OCI-LY3 (cell line): ENCODE data around the gene FLNB.

Source experiments
- H2AFZ ChIP-seq: fragments of 200-600, 300-600 bp; shearing (Covaris generic); 2 replicates; pipeline ENCODE4 v1.6.0; 2014; ENCODE audit warnings: antibody characterized with exemption, low read depth, low read length
- H3K27ac ChIP-seq: fragments of 200-600, 300-600 bp; sonication (generic); 2 replicates; pipeline ENCODE4 v1.5.1; 2014; ENCODE audit warnings: mild to moderate bottlenecking, low read length, moderate library complexity, mixed read lengths
- H3K27me3 ChIP-seq: fragments of 200-600, 300-600 bp; sonication (generic); 2 replicates; pipeline ENCODE4 v1.6.1; 2014; ENCODE audit warnings: low read depth, low read length, mixed read lengths
- H3K36me3 ChIP-seq: fragments of 200-600, 300-600 bp; sonication (generic); replicated peaks from 2 replicates; pipeline ENCODE3; 2014; ENCODE audit warnings: low read depth, low read length, mixed read lengths
- H3K4me1 ChIP-seq: fragments of 300-600, 200-600 bp; sonication (generic); 2 replicates; pipeline ENCODE4 v1.6.1; 2014; ENCODE audit warnings: low read length, mixed read lengths
- H3K4me2 ChIP-seq: fragments of 200-600, 300-600 bp; sonication (generic); 2 replicates; pipeline ENCODE4 v1.6.1; 2014; ENCODE audit warnings: low read length, mixed read lengths
- H3K4me3 ChIP-seq: fragments of 300-600, 200-600 bp; sonication (generic); 2 replicates; pipeline ENCODE4 v1.5.1; 2014; ENCODE audit warnings: antibody characterized with exemption, mild to moderate bottlenecking, low read length, moderate library complexity
- H3K79me2 ChIP-seq: fragments of 300-600, 200-600 bp; shearing (Covaris generic); 2 replicates; pipeline ENCODE4 v1.6.1; 2014; ENCODE audit warnings: mild to moderate bottlenecking, low read length, mixed read lengths
- H3K9ac ChIP-seq: fragments of 300-600, 200-600 bp; shearing (Covaris generic); 2 replicates; pipeline ENCODE4 v1.6.0; 2014; ENCODE audit warnings: mild to moderate bottlenecking, low read length, moderate library complexity
- H3K9me3 ChIP-seq: fragments of 200-600, 300-600 bp; shearing (Covaris generic); 2 replicates; pipeline ENCODE4 v1.6.1; 2014; ENCODE audit warnings: low read length, mixed read lengths; ENCODE audit not compliant: insufficient read depth
- H4K20me1 ChIP-seq: fragments of 200-600, 300-600 bp; sonication (generic); 2 replicates; pipeline ENCODE4 v1.6.1; 2016; ENCODE audit warnings: low read length, mixed read lengths; ENCODE audit not compliant: insufficient read depth
- EZH2phosphoT487 ChIP-seq: fragments of 200-600 bp; shearing (Covaris generic); IDR thresholded peaks from 2 replicates; pipeline ENCODE4 v1.6.1; 2018; ENCODE audit warnings: antibody characterized with exemption, mixed run types, low read depth
- TF ChIP-seq, protein P1 (sequence below): fragments of 200-600, 300-600 bp; sonication (generic); IDR thresholded peaks from 2 replicates; pipeline ENCODE4 v1.5.1; 2014; ENCODE audit warnings: antibody characterized with exemption, low read length, low read depth

Gene FLNB

DNA sequence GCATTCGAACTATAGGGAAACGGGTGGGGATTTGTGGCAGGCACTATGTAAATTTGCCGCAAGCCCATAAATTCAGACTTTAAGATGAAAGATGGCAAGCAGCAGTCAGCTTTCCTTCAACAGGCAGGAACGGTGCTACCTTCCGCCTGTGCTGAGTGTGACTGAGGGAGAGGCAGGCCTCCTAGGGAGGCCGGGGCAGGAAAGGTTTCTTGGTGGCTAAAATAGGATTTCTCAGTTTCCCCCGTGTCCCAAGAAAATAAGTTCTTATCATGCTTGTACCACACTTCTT, 12.5 kb downstream of the FLNB start:
- Histone ChIP-seq H3K27me3 (no peaks in the 10 kb centered on the region), H3K9ac (no peak overlapping the region), H3K4me3 (no peak overlapping the region), H2AFZ (no peak overlapping the region), H3K4me1 (peaks cover 5% of the 10 kb centered on the region), H3K79me2 (no peaks in the 10 kb centered on the region), H3K4me2 (no peak overlapping the region), H3K36me3 (no peaks in the 10 kb centered on the region), H3K27ac (no peak overlapping the region), H4K20me1 (peaks cover 7% of the 10 kb centered on the region; the same call in 1 of the 2 replicates), H3K9me3 (no peaks in the 10 kb centered on the region)
- TF ChIP-seq, protein P1, sequence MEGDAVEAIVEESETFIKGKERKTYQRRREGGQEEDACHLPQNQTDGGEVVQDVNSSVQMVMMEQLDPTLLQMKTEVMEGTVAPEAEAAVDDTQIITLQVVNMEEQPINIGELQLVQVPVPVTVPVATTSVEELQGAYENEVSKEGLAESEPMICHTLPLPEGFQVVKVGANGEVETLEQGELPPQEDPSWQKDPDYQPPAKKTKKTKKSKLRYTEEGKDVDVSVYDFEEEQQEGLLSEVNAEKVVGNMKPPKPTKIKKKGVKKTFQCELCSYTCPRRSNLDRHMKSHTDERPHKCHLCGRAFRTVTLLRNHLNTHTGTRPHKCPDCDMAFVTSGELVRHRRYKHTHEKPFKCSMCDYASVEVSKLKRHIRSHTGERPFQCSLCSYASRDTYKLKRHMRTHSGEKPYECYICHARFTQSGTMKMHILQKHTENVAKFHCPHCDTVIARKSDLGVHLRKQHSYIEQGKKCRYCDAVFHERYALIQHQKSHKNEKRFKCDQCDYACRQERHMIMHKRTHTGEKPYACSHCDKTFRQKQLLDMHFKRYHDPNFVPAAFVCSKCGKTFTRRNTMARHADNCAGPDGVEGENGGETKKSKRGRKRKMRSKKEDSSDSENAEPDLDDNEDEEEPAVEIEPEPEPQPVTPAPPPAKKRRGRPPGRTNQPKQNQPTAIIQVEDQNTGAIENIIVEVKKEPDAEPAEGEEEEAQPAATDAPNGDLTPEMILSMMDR, result no peak
- no peak for TF ChIP-seq EZH2phosphoT487

DNA sequence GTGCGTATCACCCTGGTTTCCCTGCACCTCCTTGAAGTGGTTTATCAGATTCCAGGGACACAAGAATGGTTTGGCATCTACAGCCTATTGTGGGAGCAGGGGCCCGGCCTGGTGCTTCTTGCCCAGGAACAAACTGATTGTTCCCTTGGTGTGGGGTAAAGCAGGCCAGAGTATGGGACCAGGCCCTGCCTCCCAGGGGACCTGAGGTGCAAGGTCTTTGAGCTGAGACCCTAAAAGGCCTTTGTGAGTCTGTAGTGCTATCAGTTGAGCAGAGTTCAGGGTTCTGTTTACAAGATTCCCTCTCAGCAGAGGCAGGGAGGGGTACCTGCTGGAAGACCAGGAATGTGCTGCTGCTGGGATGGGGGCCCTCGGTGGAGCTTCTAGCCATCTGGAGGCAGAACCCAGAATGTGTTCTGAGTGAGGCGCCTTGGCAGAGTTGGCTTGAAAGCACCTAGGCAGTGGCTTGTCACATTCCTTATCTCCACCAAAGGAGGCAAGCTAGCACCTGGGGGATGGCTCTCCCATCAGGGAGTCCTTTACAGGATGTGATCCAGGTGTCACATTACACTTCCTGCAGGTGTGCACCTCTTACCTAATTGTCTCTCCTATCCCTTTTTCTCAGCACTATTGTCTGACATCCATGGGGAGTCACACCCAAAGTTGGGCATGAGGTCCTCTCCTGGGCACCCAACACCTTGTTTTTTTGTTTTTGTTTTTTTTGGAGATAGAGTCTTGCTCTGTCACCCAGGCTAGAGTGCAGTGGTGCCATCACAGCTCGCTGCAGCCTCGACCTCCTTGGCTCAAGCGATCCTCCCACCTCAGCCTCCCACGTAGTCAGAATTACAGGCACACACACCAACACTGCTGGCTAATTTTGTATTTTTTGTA, 13.1 kb downstream of the FLNB start:
- H3K4me3 ChIP-seq, result no peak overlapping the region
- no peaks in the 10 kb centered on the region for H3K9me3 ChIP-seq
- TF ChIP-seq, protein P1, result no peak
- TF ChIP-seq EZH2phosphoT487, result no peak
- no peak overlapping the region for H3K4me2 ChIP-seq
- no peaks in the 10 kb centered on the region for H3K27me3 ChIP-seq
- H2AFZ ChIP-seq, result no peak overlapping the region
- no peak overlapping the region for H3K27ac ChIP-seq
- peaks cover 5% of the 10 kb centered on the region for H3K4me1 ChIP-seq
- H3K9ac ChIP-seq, result no peak overlapping the region
- no peaks in the 10 kb centered on the region for H3K36me3 ChIP-seq
- H3K79me2 ChIP-seq, result no peaks in the 10 kb centered on the region
- peaks cover 7% of the 10 kb centered on the region; the same call in 1 of the 2 replicates for H4K20me1 ChIP-seq

- Histone ChIP-seq H2AFZ (no peak overlapping the region), H3K4me3 (no peak overlapping the region), H3K9ac (no peak overlapping the region), H3K9me3 (no peaks in the 10 kb centered on the region), H3K36me3 (no peaks in the 10 kb centered on the region), H3K4me1 (peaks cover 5% of the 10 kb centered on the region), H3K27me3 (no peaks in the 10 kb centered on the region), H3K79me2 (no peaks in the 10 kb centered on the region), H3K4me2 (no peak overlapping the region), H3K27ac (no peak overlapping the region), H4K20me1 (peaks cover 7% of the 10 kb centered on the region; the same call in 1 of the 2 replicates)
- TF ChIP-seq EZH2phosphoT487, result no peak
Measured at GRCh38 chr3:58021962-58022361, 13.7 kb downstream of the FLNB start.

- no peaks in the 10 kb centered on the region for H3K36me3 ChIP-seq
- TF ChIP-seq EZH2phosphoT487, result no peak
- TF ChIP-seq, protein P1, result no peak
- no peaks in the 10 kb centered on the region for H3K27me3 ChIP-seq
- no peak overlapping the region for H3K4me3 ChIP-seq
- H3K27ac ChIP-seq, result no peak overlapping the region
- peaks cover 5% of the 10 kb centered on the region for H3K4me1 ChIP-seq
- no peak overlapping the region for H3K9ac ChIP-seq
- no peaks in the 10 kb centered on the region for H3K9me3 ChIP-seq
- no peak overlapping the region for H2AFZ ChIP-seq
- H3K4me2 ChIP-seq, result no peak overlapping the region
- no peaks in the 10 kb centered on the region for H3K79me2 ChIP-seq
- peaks cover 7% of the 10 kb centered on the region; the same call in 1 of the 2 replicates for H4K20me1 ChIP-seq
Measured at GRCh38 chr3:58022490-58022889, 14.3 kb downstream of the FLNB start.
